ENCODE data around the gene USP7. TPM values are rescaled to one million over a fixed set of nuclear protein-coding genes. Genes with fewer than 3 reads are reported as not detected.
"Not testable (repeated sequence)": the region's sequence is repeated elsewhere in the genome, so short reads cannot be mapped to it uniquely, and the experiment has no call there.

USP7 gene
- total RNA-seq, 2 experiments from 2014 or later = 155 to 163 TPM

DNA sequence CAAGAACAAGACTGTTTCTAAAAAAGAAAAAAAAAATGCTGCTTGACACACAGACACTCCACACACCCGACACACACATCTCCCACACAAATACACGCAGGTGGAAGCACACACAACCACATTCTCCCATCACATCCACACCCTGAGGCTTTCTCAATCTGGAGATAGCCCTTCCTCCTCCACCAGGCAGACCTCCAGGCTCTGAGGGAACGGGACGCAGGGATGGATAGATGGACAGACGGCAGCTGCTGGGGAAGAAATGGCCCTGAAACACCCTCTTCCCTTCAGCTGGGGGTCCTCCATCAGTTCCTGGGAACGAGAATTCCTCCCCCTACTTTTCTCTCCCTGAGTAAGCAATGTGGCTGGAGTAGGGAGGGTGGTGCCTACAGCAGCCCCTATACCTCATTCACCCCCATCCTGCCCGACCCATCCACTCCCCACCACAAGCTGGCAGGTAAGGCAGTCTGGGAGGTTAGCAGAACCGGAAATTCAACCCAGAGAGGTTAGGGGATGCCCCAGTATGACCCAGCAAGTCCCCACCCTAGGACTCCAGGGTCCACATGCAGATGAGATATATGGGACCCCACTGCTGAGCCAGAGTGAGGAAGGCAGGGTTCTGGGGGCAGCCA, 85.7 kb downstream of the USP7 start:
- DNase-seq (no peak), ATAC-seq (no peak)
- Mint-ChIP-seq H3K4me1 (ENCODE audit: low read depth) (peaks cover 16% of the 10 kb centered on the region), H3K36me3 (ENCODE audit: low read depth) (no peaks in the 10 kb centered on the region), H3K27me3 (no peaks in the 10 kb centered on the region), H3K27ac (no peak overlapping the region), H3K9me3 (no peaks in the 10 kb centered on the region), H3K4me3 (no peak overlapping the region)
- ChIA-PET CTCF (interaction anchor here (0.7 to 4.6 kb wide), 4 partner anchors 8 to 208 kb away, joined by 3 to 54 read pairs (median 30); partner anchors contain the start of gene CARHSP1), POLR2A (interaction anchor here (0.8 kb wide), 1 partner anchor 81 kb away, joined by 4 read pairs; no protein-coding TSS in a partner anchor)
- intact Hi-C loops (cut with micrococcal nuclease) = no loop called here
- TF ChIP-seq, protein P1, sequence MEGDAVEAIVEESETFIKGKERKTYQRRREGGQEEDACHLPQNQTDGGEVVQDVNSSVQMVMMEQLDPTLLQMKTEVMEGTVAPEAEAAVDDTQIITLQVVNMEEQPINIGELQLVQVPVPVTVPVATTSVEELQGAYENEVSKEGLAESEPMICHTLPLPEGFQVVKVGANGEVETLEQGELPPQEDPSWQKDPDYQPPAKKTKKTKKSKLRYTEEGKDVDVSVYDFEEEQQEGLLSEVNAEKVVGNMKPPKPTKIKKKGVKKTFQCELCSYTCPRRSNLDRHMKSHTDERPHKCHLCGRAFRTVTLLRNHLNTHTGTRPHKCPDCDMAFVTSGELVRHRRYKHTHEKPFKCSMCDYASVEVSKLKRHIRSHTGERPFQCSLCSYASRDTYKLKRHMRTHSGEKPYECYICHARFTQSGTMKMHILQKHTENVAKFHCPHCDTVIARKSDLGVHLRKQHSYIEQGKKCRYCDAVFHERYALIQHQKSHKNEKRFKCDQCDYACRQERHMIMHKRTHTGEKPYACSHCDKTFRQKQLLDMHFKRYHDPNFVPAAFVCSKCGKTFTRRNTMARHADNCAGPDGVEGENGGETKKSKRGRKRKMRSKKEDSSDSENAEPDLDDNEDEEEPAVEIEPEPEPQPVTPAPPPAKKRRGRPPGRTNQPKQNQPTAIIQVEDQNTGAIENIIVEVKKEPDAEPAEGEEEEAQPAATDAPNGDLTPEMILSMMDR (IDR thresholded peaks at IDR 0.05) = no peak

DNA sequence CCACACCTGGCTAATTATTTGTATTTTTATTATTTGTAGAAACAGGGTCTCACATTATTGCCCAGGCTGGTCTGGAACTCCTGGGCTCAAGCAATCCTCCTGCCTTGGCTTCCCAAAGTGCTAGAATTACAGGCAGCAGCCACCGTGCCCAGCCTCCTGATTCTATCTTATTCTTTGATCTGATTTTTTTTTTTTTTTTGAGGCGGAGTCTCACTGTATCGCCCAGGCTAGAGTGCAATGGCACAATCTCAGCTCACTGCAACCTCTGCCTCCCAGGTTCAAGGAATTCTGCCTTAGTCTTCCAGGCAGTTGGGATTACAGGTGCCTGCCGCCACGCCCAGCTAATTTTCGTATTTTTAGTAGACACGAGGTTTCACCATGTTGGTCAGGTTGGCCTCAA, 88.4 kb downstream of the USP7 start:
- H3K36me3 Mint-ChIP-seq (ENCODE audit: low read depth); H3K27ac Mint-ChIP-seq; POLR2A ChIA-PET; H3K4me3 Mint-ChIP-seq; H3K9me3 Mint-ChIP-seq; ATAC-seq; H3K27me3 Mint-ChIP-seq; intact Hi-C loops (cut with micrococcal nuclease); DNase-seq: not testable (repeated sequence)
- H3K4me1 Mint-ChIP-seq (ENCODE audit: low read depth) = peaks cover 25% of the 10 kb centered on the region
- CTCF ChIA-PET = interaction anchor here (1.3 kb wide), 1 partner anchor 133 kb away, joined by 3 read pairs; no protein-coding TSS in a partner anchor

DNA sequence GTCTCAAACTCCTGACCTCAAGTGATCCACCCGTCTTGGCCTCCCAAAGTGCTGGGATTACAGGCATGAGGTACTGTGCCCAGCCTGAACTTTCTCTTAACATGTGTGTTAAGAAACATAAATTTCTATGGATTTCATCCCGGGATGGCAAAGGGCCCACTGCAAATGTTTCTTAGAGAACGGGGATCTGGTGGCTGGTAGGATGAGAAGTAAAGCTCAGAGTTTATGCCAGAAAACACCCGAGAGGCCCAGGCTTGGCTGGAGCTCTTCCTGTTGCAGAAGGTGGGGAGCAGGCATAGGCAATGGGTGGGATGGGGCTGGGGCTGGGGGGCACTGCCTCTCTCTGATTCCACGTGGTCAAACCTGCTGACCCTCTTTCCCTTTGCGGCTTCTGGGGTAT, 89.3 kb downstream of the USP7 start:
- POLR2A ChIA-PET = interaction anchor here (0.7 to 1.6 kb wide), 2 partner anchors 10 to 12 kb away, joined by 3 read pairs; no protein-coding TSS in a partner anchor
- TF ChIP-seq, protein P1 (IDR thresholded peaks at IDR 0.05) = no peak
- intact Hi-C loops (cut with micrococcal nuclease) = no loop called here
- ATAC-seq = no peak
- Mint-ChIP-seq H3K4me3 (no peak overlapping the region), H3K27me3 (no peaks in the 10 kb centered on the region), H3K4me1 (ENCODE audit: low read depth) (peaks cover 30% of the 10 kb centered on the region), H3K9me3 (no peaks in the 10 kb centered on the region), H3K27ac (no peak overlapping the region), H3K36me3 (ENCODE audit: low read depth) (no peaks in the 10 kb centered on the region)
- CTCF ChIA-PET = interaction anchor here (1.1 to 1.7 kb wide), 3 partner anchors 9 to 134 kb away, joined by 3 to 4 read pairs (median 3); no protein-coding TSS in a partner anchor
- DNase-seq = no peak

DNA sequence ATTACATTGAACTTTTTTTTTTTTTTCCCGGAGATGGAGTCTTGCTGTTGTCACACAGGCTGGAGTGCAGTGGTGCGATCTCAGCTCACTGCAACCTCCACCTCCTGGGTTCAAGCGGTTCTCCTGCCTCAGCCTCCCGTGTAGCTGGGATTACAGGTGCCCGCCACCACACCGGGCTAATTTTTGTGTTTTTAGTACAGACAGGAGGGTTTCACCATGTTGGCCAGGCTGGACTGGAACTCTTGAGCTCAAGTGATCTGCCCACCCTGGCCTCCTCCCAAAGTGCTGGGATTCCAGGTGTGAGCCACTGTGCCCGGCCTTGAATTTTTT, 89.9 kb downstream of the USP7 start:
- ChIA-PET CTCF (interaction anchor here (0.9 to 1.7 kb wide), 7 partner anchors 9 to 265 kb away, joined by 3 to 4 read pairs (median 3); no protein-coding TSS in a partner anchor), POLR2A (interaction anchor here (0.7 to 1.6 kb wide), 2 partner anchors 9 to 12 kb away, joined by 3 read pairs; no protein-coding TSS in a partner anchor)
- H3K4me3 Mint-ChIP-seq; H3K36me3 Mint-ChIP-seq (ENCODE audit: low read depth); H3K27me3 Mint-ChIP-seq; DNase-seq; H3K27ac Mint-ChIP-seq; H3K9me3 Mint-ChIP-seq; ATAC-seq; intact Hi-C loops (cut with micrococcal nuclease): not testable (repeated sequence)
- peaks cover 33% of the 10 kb centered on the region for H3K4me1 Mint-ChIP-seq (ENCODE audit: low read depth)

DNA sequence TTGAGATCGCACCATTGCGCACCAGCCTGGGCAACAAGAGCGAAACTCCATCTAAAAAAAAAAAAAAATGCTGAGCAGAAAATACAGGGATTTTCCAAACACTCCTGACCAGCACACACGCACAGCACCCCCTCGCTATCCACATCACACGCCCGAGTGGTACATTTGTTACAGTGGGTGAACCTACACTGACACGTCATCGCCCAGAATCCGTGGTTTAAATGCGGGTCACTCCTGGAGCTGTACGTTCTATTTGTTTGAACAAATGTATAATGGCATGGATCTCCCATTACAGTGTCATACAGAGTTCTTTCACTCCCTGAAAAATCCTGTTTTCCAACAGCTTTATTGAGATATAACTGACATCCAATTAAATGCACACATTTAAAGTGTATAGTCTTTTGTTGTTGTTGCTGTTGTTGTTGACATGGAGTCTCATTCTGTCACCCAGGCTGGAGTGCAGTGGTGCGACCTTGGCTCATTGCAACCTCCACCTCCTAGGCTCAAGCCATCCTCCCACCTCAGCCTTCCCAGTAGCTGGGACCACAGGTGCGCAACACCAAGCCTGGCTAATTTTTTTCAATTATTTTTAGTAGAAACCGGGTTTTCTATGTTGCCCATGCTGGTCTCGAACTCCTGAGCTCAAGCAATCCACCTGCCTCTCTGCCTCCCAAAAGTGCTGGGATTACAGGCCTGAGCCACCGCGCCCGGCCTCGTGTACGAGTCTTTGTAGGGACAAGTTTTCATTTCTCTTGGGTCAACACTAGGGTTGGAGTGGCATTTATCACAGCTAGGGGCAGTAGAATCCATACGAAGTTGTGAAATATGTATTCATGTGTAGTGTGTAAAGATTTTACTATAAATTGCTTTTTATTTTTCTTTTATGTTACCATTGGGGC, 90.5 kb downstream of the USP7 start:
- Mint-ChIP-seq H3K9me3 (no peaks in the 10 kb centered on the region), H3K4me1 (ENCODE audit: low read depth) (peaks cover 29% of the 10 kb centered on the region), H3K4me3 (no peak overlapping the region), H3K36me3 (ENCODE audit: low read depth) (no peaks in the 10 kb centered on the region), H3K27ac (no peak overlapping the region), H3K27me3 (no peaks in the 10 kb centered on the region)
- ChIA-PET POLR2A (interaction anchor here (0.7 to 1.6 kb wide), 2 partner anchors 9 to 10 kb away, joined by 3 read pairs; no protein-coding TSS in a partner anchor), CTCF (interaction anchor here (0.6 to 1.7 kb wide), 7 partner anchors 10 to 389 kb away, joined by 3 to 4 read pairs (median 3); no protein-coding TSS in a partner anchor)
- intact Hi-C loops (cut with micrococcal nuclease) = no loop called here
- no peak for DNase-seq
- TF ChIP-seq, protein P1 (IDR thresholded peaks at IDR 0.05) = no peak
- no peak for ATAC-seq

Data from activated CD8-positive, alpha-beta T cell treated with anti-CD3 and anti-CD28 coated beads for 36 hours (primary cell).